BE2C (cell line): ENCODE data around the gene UNC119B.

Experiments used
- DNase-seq: peaks from one replicate; pipeline ENCODE4 v3.0.0-alpha.2; 2020
- H3K27me3 ChIP-seq: fragments of 250-450 bp; sonication (Bioruptor Pico); 2 replicates; pipeline ENCODE4 v1.5.1; 2020; ENCODE audit warnings: mild to moderate bottlenecking
- H3K36me3 ChIP-seq: fragments of 250-450 bp; sonication (Bioruptor Pico); 2 replicates; pipeline ENCODE4 v1.5.1; 2020; ENCODE audit warnings: mild to moderate bottlenecking
- H3K4me1 ChIP-seq: fragments of 250-450 bp; sonication (Bioruptor Pico); 2 replicates; pipeline ENCODE4 v1.5.1; 2020
- H3K4me3 ChIP-seq: 2 replicates; pipeline ENCODE4 v1.5.1; 2011; ENCODE audit warnings: low read depth, low read length
- H3K9me3 ChIP-seq: fragments of 250-450 bp; sonication (Bioruptor Pico); 2 replicates; pipeline ENCODE4 v1.5.1; 2020
- TF ChIP-seq, protein P1 (sequence below): IDR thresholded peaks from 2 replicates; pipeline ENCODE4 v1.5.1; 2012; ENCODE audit warnings: mild to moderate bottlenecking, low read depth, low read length

Gene UNC119B

DNA sequence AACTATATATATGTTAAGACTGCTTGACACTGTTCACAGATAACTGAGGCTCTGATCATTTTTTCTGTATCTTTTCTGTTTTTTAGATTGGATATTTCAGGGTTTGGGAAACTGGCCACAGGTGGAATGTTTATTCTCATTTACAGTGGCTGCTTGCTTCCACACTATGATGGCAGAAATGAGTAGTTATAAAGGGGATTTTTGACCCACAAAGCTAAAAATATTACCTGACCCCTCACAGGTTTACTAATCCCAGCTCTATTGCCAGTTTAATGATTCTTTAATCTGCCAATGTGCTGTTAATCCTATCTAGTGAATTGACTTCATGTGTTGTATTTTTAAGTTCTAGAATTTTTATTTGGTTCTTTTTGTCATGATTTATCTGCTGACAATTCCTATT is 45.0 kb downstream of the UNC119B start:
- no peaks in the 10 kb centered on the region for H3K9me3 ChIP-seq
- H3K27me3 ChIP-seq: no peaks in the 10 kb centered on the region
- no peak overlapping the region for H3K4me3 ChIP-seq
- TF ChIP-seq, protein P1, sequence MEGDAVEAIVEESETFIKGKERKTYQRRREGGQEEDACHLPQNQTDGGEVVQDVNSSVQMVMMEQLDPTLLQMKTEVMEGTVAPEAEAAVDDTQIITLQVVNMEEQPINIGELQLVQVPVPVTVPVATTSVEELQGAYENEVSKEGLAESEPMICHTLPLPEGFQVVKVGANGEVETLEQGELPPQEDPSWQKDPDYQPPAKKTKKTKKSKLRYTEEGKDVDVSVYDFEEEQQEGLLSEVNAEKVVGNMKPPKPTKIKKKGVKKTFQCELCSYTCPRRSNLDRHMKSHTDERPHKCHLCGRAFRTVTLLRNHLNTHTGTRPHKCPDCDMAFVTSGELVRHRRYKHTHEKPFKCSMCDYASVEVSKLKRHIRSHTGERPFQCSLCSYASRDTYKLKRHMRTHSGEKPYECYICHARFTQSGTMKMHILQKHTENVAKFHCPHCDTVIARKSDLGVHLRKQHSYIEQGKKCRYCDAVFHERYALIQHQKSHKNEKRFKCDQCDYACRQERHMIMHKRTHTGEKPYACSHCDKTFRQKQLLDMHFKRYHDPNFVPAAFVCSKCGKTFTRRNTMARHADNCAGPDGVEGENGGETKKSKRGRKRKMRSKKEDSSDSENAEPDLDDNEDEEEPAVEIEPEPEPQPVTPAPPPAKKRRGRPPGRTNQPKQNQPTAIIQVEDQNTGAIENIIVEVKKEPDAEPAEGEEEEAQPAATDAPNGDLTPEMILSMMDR: no peak
- H3K4me1 ChIP-seq: peaks cover 9% of the 10 kb centered on the region
- no peak for DNase-seq
- H3K36me3 ChIP-seq: no peaks in the 10 kb centered on the region

DNA sequence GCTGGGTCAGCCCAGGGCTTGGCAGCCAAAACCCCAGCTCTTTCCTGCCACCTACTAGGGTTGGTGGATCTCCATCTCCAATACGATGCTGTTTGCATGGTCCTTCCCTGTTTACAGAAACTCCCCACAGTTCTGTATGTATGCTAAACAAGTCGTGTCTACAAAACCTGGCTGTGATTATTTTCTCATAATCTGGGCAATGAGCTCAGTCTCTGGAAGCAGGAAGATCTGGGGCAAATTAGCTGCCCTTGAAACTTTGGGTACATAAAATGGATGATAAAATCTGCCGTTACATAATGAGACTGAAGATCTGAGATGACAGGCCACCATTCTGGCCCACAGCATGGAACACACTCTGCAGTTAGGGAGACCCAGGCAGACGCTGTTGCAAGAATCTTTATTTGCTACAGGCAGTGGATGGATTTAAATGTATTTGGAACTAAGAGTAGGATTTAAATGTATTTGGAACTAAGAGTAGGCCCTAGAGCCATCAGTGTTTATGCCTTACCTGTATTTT is 47.0 kb downstream of the UNC119B start:
- Histone ChIP-seq H3K9me3 (no peaks in the 10 kb centered on the region), H3K36me3 (peaks cover 7% of the 10 kb centered on the region; the same call in 1 of the 2 replicates), H3K4me1 (peaks cover 9% of the 10 kb centered on the region), H3K4me3 (no peak overlapping the region), H3K27me3 (no peaks in the 10 kb centered on the region)
- no peak for DNase-seq
- TF ChIP-seq, protein P1: no peak

DNA sequence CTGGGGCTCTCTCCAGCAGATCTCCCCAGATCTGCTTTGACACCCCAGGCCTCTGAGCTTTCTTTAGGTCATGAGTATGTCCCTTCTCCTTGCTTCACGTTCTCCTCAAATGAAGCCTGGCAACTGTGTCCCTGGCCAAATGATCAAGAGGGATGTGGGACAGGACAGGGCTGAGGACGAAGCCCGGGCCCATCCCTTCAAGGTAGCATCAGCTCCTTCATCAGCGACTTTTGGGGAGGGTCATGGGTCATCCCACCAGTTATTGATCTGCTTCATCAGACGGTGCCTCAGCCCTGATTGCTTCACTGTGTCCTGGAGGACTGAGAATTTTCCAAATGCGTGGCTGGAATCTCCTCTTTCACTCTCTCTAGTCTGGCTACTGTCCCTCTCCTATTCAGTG is 47.7 kb downstream of the UNC119B start:
- no peak for DNase-seq
- TF ChIP-seq, protein P1: no peak
- Histone ChIP-seq H3K4me3 (no peak overlapping the region), H3K4me1 (peaks cover 9% of the 10 kb centered on the region), H3K9me3 (no peaks in the 10 kb centered on the region), H3K36me3 (peaks cover 7% of the 10 kb centered on the region; the same call in 1 of the 2 replicates), H3K27me3 (no peaks in the 10 kb centered on the region)

DNA sequence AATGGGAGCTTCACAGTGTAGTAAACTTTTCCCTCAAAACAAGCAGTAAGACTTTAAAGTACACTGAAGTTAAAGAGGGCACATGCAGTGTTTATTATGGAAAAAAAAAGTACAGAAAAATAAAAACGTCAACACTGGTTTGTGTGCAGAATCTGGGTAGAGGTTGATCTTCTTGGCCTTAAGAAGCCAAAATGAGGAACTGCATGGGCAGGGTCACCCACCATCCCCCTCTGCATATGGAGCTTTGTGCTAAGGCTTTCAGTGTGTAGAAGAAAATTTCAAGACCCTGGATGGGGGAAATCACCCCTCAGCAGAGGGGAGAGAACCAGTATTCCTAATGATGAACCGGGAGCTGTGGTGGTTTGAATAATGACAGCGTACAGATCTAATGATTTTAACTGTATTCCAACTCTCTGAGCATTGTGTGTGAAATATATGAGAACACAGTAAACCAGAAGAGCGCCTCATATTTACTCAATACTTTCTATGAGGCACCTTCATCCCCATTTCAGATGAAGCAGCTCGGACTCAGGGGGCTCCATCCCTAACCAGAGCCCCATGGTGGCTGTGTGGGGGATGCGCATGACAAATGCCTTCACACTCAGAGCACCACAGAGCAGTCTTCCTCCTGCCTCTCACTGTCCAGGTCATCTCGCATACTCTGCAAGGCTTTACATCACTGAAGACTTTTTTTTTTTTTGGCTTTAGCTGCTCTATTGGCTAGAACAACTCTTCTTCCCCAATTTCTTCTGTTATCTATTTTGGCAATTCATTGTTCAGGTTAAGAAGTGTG is 48.7 kb downstream of the UNC119B start:
- Histone ChIP-seq H3K4me1 (peaks cover 9% of the 10 kb centered on the region), H3K27me3 (no peaks in the 10 kb centered on the region), H3K4me3 (no peak overlapping the region), H3K36me3 (peaks cover 7% of the 10 kb centered on the region; the same call in 1 of the 2 replicates), H3K9me3 (no peaks in the 10 kb centered on the region)
- TF ChIP-seq, protein P1: no peak
- no peak for DNase-seq

DNA sequence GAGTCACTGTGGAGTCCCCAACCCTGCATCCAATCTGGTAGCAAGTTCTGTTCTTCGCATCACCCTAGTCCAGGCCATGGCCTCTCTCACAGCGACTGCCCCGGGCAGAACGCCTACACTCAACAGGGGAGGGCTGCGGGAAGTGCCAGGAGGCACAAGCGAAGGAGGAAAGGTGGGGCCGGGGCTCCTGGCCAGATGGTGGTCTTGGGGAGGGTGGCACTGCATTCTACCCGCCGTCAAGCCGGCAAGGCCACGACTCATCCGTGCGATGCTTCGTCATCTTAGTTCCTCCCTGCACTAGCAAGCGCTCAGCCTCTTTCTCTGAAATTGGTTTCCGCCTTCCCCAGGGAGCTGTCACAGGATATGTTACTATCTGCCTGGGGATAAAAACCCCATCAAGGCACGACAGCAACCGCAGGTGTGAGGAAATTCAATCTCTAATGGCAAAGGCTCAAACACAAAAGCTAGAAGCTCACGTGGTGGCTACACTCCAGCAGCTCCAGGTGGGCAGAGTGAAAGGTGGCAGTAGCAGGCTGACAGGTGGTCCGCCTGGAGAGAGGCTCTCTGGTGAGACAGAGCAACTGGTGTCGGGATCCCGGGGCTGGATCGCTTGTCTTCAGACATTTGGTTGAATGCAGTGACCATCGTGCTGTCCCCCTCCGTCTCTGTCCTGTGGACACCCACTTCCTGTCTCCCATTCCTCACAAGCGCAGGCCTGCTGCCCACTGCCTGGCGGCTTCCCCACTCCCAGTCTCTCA is 49.5 kb downstream of the UNC119B start:
- no peak overlapping the region for H3K4me3 ChIP-seq
- peaks cover 9% of the 10 kb centered on the region for H3K4me1 ChIP-seq
- peaks cover 12% of the 10 kb centered on the region; the same call in 1 of the 2 replicates for H3K36me3 ChIP-seq
- H3K9me3 ChIP-seq: no peaks in the 10 kb centered on the region
- H3K27me3 ChIP-seq: no peaks in the 10 kb centered on the region
- DNase-seq: no peak
- TF ChIP-seq, protein P1: no peak
